B cell (primary cell): ENCODE results near the gene NADK2. TPM values are rescaled to one million over a fixed set of nuclear protein-coding genes. Genes with fewer than 3 reads are reported as not detected.
A peak's percentile ranks its signal among the peaks of the same experiment; 100 is the strongest.

Experiments
- ATAC-seq: fragments of 200-7000 bp; cut with Tn5 transposase; one replicate; pipeline ENCODE4 v1.10.0; 2021; ENCODE audit warnings: low read depth, mild to moderate bottlenecking, moderate number of reproducible peaks, moderate library complexity
- CTCF ChIA-PET: fragments of 350-600 bp; sonication (Branson Sonifier 250); formaldehyde crosslinking; loops from one replicate; lab custom pipeline; 2021; ENCODE audit warnings: antibody characterized with exemption, inconsistent platforms; lab: Charles Lee
- POLR2A ChIA-PET: fragments of 350-600 bp; sonication (Branson Sonifier 250); formaldehyde crosslinking; loops from one replicate; lab custom pipeline; 2021; ENCODE audit warnings: antibody characterized with exemption; lab: Charles Lee
- DNase-seq: peaks from one replicate; pipeline ENCODE4 v3.0.0; 2013
- H2AFZ ChIP-seq: 2 replicates; pipeline ENCODE4 v1.6.1; 2012; ENCODE audit warnings: mild to moderate bottlenecking, low read depth, low read length; ENCODE audit not compliant: insufficient read depth, poor library complexity, severe bottlenecking
- H3K27ac ChIP-seq, 2 donors: 1 replicate in 1 of 2; 2 replicates in 1 of 2; pipeline ENCODE4 v1.5.1; 2012 to 2013; ENCODE audit warnings: low read length in 2 of 2, mild to moderate bottlenecking in 2 of 2, moderate library complexity in 1 of 2
- H3K27me3 ChIP-seq, 4 experiments: fragments of 200-600 bp in 1 of 4; sonication (generic) in 1 of 4; replicated peaks in 1 of 4; 1 replicate in 2 of 4; 2 replicates in 2 of 4; pipeline versions ENCODE4 v1.6.1 to v1.7.0; 2013 to 2016; ENCODE audit warnings: low read length in 3 of 4, mild to moderate bottlenecking in 2 of 4, mixed read lengths in 1 of 4, moderate library complexity in 1 of 4; ENCODE audit not compliant: insufficient read depth in 4 of 4, control insufficient read depth in 3 of 4; ENCODE audit errors: control extremely low read depth in 1 of 4
- H3K36me3 ChIP-seq, 2 experiments: replicated peaks in 1 of 2; 1 replicate in 1 of 2; 2 replicates in 1 of 2; pipeline versions ENCODE4 v1.6.1 to v1.7.1; 2013; ENCODE audit warnings: low read length in 1 of 2; ENCODE audit not compliant: insufficient read depth in 2 of 2, control insufficient read depth in 1 of 2; ENCODE audit errors: control extremely low read depth in 1 of 2, extremely low read depth in 1 of 2
- H3K4me1 ChIP-seq, 2 donors: fragments of 200-600 bp in 1 of 2; sonication (generic) in 1 of 2; 1 replicate in 1 of 2; 2 replicates in 1 of 2; pipeline versions ENCODE4 v1.5.1 to v1.6.1; 2013 to 2017; ENCODE audit warnings: low read length in 2 of 2; ENCODE audit not compliant: control insufficient read depth in 2 of 2, insufficient read depth in 2 of 2
- H3K4me2 ChIP-seq: replicated peaks from 2 replicates; pipeline ENCODE3; 2012; ENCODE audit warnings: mild to moderate bottlenecking, low read depth, low read length; ENCODE audit not compliant: poor library complexity, severe bottlenecking
- H3K4me3 ChIP-seq, 5 experiments: fragments of 200-600 bp in 1 of 5; sonication (generic) in 1 of 5; 1 replicate in 3 of 5; 2 replicates in 2 of 5; pipeline versions ENCODE4 v1.5.1 to v1.7.0; 2011 to 2016; ENCODE audit warnings: low read length in 4 of 5, mild to moderate bottlenecking in 4 of 5, low read depth in 2 of 5, control low read depth in 1 of 5, moderate library complexity in 1 of 5; ENCODE audit not compliant: insufficient read depth in 1 of 5; ENCODE audit errors: control extremely low read depth in 1 of 5, extremely low read depth in 1 of 5
- H3K79me2 ChIP-seq: fragments of 200-600 bp; sonication (generic); one replicate; pipeline ENCODE4 v1.6.0; 2016; ENCODE audit warnings: low read length; ENCODE audit not compliant: control insufficient read depth, insufficient read depth
- H3K9ac ChIP-seq: fragments of 200-600 bp; sonication (generic); 2 replicates; pipeline ENCODE4 v1.6.1; 2017; ENCODE audit warnings: mild to moderate bottlenecking, low read length, moderate library complexity
- H3K9me3 ChIP-seq, 3 donors: one replicate each; pipeline versions ENCODE4 v1.6.1 to v1.7.1; 2013; ENCODE audit warnings: low read length in 2 of 3; ENCODE audit not compliant: control insufficient read depth in 2 of 3, insufficient read depth in 1 of 3; ENCODE audit errors: control extremely low read depth in 1 of 3
- H4K20me1 ChIP-seq: 2 replicates; pipeline ENCODE4 v1.6.0; 2012; ENCODE audit warnings: mild to moderate bottlenecking, low read length; ENCODE audit not compliant: insufficient read depth, control insufficient read depth, poor library complexity, severe bottlenecking
- H3K27ac Mint-ChIP-seq: one replicate; pipeline ENCODE4 v1.8.0; 2021; ENCODE audit warnings: mixed read lengths
- H3K27me3 Mint-ChIP-seq: one replicate; pipeline ENCODE4 v1.8.0; 2021; ENCODE audit warnings: mixed read lengths
- H3K4me1 Mint-ChIP-seq: one replicate; pipeline ENCODE4 v1.8.0; 2021; ENCODE audit warnings: mixed read lengths
- H3K4me3 Mint-ChIP-seq: one replicate; pipeline ENCODE4 v1.8.0; 2021; ENCODE audit warnings: mixed read lengths
- H3K9me3 Mint-ChIP-seq: one replicate; pipeline ENCODE4 v1.8.0; 2022; ENCODE audit warnings: mixed read lengths; ENCODE audit not compliant: insufficient read depth
- CTCF ChIP-seq: fragments of 200-600 bp; IDR thresholded peaks from one replicate; pipeline ENCODE4 v1.8.0; 2022; ENCODE audit warnings: antibody characterized with exemption, mild to moderate bottlenecking
- EZH2 ChIP-seq: IDR thresholded peaks from 2 replicates; pipeline ENCODE4 v1.6.1; 2012; ENCODE audit warnings: borderline replicate concordance, low read depth, mild to moderate bottlenecking, moderate library complexity, low read length; ENCODE audit not compliant: insufficient read depth, poor library complexity, severe bottlenecking
- WGBS: methylation state at CpG from one replicate; pipeline ENCODE4 v1.1.5; 2013; ENCODE audit warnings: missing lambda C conversion rate; ENCODE audit not compliant: insufficient coverage; 5-methylcytosine and 5-hydroxymethylcytosine counted together
- intact Hi-C: fragments of 100-400 bp; cut with micrococcal nuclease; formaldehyde crosslinking; loops from one replicate; pipeline ENCODE4 v1.10.0; 2022
- polyA plus RNA-seq: library from polyadenylated mRNA; depleted of rRNA; stranded (reverse); fragments of >200 nt; gene quantifications from 2 replicates; pipeline ENCODE4 v1.2.3, GENCODE V29; 2012
- total RNA-seq, 2 donors: library from RNA; stranded (reverse); fragments of 120-200 nt in 1 of 2; gene quantifications; 1 replicate in 1 of 2; 2 replicates in 1 of 2; pipeline versions ENCODE4 v1.2.3 to v1.2.4, GENCODE V29; 2013 to 2022

The NADK2 gene
- total and polyA plus RNA-seq, 2 donors (not counting 1 experiment from before 2014, with no cell fraction given), result 3.3 to 18.6 TPM

- H3K4me3 Mint-ChIP-seq, result no peak overlapping the region
- Histone ChIP-seq H3K4me1 (peaks cover 19 to 23% of the 10 kb centered on the region in 2 donors), H3K4me3 (no peak overlapping the region), H3K9ac (no peak overlapping the region), H3K79me2 (peaks cover 5% of the 10 kb centered on the region), H2AFZ (no peak overlapping the region), H3K9me3 (no peaks in the 10 kb centered on the region), H4K20me1 (no peaks in the 10 kb centered on the region), H3K27me3 (no peaks in the 10 kb centered on the region), H3K4me2 (no peak overlapping the region), H3K36me3 (no peaks in the 10 kb centered on the region), H3K27ac (no peak overlapping the region)
- intact Hi-C loops, result no loop called here
- no peaks in the 10 kb centered on the region for H3K9me3 Mint-ChIP-seq
- DNase-seq (no peak), ATAC-seq (no peak)
- H3K4me1 Mint-ChIP-seq, result peaks cover 52% of the 10 kb centered on the region
- TF ChIP-seq CTCF, result no peak
- no peak for TF ChIP-seq EZH2
- WGBS, result 78% methylated on average over 1 of the region's 2 CpGs
- no peaks in the 10 kb centered on the region for H3K27me3 Mint-ChIP-seq
- POLR2A ChIA-PET, result no interaction called here
- CTCF ChIA-PET, result no interaction called here
- H3K27ac Mint-ChIP-seq, result peak overlapping the region; percentile 18
These were observed 3.0 kb downstream of the NADK2 start for GRCh38 chr5:36238502-36239295.

- ChIA-PET POLR2A (no interaction called here), CTCF (interaction anchor here (1.7 kb wide), 1 partner anchor 31 kb away, joined by 3 read pairs; no protein-coding TSS in a partner anchor)
- DNase-seq, result no peak
- H3K9me3 ChIP-seq, result no peaks in the 10 kb centered on the region
- no peak overlapping the region for H3K9ac ChIP-seq
- no peaks in the 10 kb centered on the region for H3K27me3 Mint-ChIP-seq
- WGBS, result 100% methylated on average over 1 of the region's 2 CpGs
- peaks cover 15 to 20% of the 10 kb centered on the region in 2 donors for H3K4me1 ChIP-seq
- H3K27me3 ChIP-seq, result no peaks in the 10 kb centered on the region
- H3K27ac ChIP-seq, result no peak overlapping the region
- H2AFZ ChIP-seq, result no peak overlapping the region
- H3K4me2 ChIP-seq, result no peak overlapping the region
- no peak overlapping the region for H3K4me3 ChIP-seq
- H3K9me3 Mint-ChIP-seq, result no peaks in the 10 kb centered on the region
- no peak for ATAC-seq
- H3K36me3 ChIP-seq, result no peaks in the 10 kb centered on the region
- intact Hi-C loops, result no loop called here
- peaks cover 9% of the 10 kb centered on the region for H3K79me2 ChIP-seq
- peaks cover 45% of the 10 kb centered on the region for H3K4me1 Mint-ChIP-seq
- H3K27ac Mint-ChIP-seq, result no peak overlapping the region
- TF ChIP-seq CTCF (no peak), EZH2 (no peak)
- H4K20me1 ChIP-seq, result no peaks in the 10 kb centered on the region
- no peak overlapping the region for H3K4me3 Mint-ChIP-seq
These were observed 4.0 kb downstream of the NADK2 start for GRCh38 chr5:36237751-36238150.
